ENCODE results near the gene PHACTR1.

The PHACTR1 gene

GRCh38 chr6:13175759-13176158 is 459.2 kb downstream of the PHACTR1 start:
- DNase-seq (ENCODE audit: extremely low read depth in 1 of 2, low read depth in 1 of 2) = no peak

- DNase-seq (ENCODE audit: extremely low read depth in 1 of 2, low read depth in 1 of 2) = no peak
Observed at GRCh38 chr6:13177664-13178063, 461.1 kb downstream of the PHACTR1 start.

- no peak for DNase-seq (ENCODE audit: extremely low read depth in 1 of 2, low read depth in 1 of 2)
Observed at GRCh38 chr6:13178107-13178506, 461.5 kb downstream of the PHACTR1 start.

GRCh38 chr6:13180538-13180937 is 464.0 kb downstream of the PHACTR1 start:
- no peak for DNase-seq (ENCODE audit: extremely low read depth in 1 of 2, low read depth in 1 of 2)

- no peak for DNase-seq (ENCODE audit: extremely low read depth in 1 of 2, low read depth in 1 of 2)
Observed at GRCh38 chr6:13181393-13181792, 464.8 kb downstream of the PHACTR1 start.

DNA sequence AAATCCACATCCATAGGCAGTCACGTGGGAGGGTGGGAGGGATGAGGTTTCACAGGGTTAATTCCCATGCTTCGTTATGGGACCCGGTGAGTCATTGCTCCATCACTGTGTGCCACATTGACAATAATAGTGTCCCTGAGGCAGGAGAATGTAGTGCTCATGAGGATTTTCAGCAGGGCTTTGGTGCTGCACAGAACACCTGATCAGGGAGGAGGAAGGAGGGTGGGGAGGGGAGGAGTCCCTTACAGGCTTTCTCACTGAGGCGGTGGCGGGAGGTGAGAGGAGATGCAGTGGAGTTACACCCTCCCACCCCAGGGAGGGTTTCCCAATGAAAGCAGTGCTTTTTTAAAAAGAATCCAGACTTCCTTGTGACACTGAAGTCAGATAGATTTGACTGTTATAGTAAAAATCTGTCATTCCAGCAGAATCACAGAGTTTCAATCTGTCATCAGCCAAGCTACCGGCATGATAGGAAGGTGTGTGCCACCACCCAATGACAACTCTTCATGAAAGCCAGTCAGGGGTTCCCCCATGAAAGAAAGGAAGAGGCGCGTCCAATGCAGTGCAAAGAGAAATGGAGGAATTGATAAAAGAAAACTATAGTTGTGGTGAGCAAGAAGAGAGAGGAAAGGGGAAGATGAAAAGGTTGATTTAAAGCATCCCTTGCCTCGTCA is 467.0 kb downstream of the PHACTR1 start:
- no peak for DNase-seq (ENCODE audit: extremely low read depth in 1 of 2, low read depth in 1 of 2)

DNA sequence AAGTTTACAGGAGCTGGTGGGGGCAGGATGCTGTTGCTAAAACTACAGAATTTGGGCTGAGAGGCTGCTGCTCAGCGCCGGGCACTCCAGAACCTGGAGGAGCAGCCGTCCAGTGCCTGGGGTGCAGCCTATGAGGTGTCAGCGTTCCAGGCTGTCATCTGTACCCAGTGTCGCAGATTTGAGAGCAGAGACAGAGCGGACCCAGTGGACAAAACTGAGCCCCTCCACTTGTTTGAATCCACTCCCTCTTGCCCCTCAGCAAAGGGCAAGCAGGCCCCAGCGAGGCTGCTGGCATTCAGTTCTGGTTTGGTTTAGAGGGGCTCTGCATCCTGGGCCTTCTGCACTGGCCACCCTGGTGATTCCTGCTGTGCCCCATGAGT is 467.5 kb downstream of the PHACTR1 start:
- no peak for DNase-seq (ENCODE audit: extremely low read depth in 1 of 2, low read depth in 1 of 2)

DNA sequence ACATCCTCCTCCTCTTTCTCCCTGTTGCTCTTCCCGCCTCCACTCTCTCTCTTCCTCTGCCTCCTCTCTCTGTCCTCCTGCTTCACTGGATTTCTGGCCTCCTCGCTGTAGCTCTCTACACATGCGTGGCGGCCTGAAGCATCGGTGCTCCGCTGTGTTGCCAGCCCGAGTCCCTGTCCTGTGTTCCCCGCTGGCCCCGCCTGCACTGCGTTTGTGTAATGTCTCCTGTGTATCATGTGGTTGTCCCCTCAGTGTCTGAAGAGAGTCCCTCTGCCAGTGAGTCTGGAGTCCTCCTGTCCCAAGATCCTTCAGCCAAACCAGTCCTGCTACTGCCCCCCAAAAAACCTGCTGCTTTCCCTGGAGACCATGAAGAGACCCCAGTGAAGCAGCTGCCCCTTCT is 468.0 kb downstream of the PHACTR1 start:
- no peak for DNase-seq (ENCODE audit: extremely low read depth in 1 of 2, low read depth in 1 of 2)

DNA sequence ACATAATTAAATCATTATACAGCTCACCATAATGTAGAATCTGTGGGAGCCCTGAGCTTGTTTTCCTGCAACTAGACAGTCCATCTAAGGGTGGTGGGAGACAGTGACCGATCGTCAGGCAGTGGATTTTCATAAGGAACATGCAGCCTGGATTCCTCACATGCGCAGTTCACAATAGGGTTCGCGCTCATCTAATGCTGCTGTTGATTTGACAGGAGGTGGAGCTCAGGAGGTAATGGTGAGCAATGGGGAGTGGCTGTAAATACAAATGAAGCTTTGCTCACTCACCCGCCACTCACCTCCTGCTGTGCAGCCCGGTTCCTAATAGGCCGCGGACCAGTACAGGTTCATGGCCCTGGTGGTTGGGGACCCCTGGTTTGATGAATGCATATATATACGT is 470.3 kb downstream of the PHACTR1 start:
- no peak for DNase-seq (ENCODE audit: extremely low read depth in 1 of 2, low read depth in 1 of 2)

GRCh38 chr6:13187692-13188091 is 471.1 kb downstream of the PHACTR1 start:
- DNase-seq (ENCODE audit: extremely low read depth in 1 of 2, low read depth in 1 of 2) = no peak

GRCh38 chr6:13188306-13188705 is 471.7 kb downstream of the PHACTR1 start:
- DNase-seq (ENCODE audit: extremely low read depth in 1 of 2, low read depth in 1 of 2) = no peak

DNA sequence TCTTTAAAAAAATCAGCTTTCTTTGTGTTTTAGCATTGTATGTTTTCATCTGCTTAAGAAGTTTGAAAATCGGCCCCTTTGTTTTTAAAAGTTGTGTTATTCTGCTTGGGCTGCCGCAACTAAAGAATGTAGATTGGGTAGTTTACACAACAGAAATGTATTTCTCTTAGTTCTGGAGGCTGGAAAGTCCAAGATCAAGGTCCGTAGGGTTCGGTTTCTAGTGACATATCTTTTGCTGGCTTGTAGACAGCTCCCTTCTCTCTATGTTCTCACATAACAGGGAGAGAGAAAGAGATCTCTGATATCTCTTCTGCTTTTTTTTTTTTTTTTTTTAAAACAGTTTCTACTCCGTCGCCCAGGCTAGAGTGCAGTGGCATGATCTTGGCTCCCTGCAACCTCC is 473.1 kb downstream of the PHACTR1 start:
- no peak for DNase-seq (ENCODE audit: extremely low read depth in 1 of 2, low read depth in 1 of 2)

DNA sequence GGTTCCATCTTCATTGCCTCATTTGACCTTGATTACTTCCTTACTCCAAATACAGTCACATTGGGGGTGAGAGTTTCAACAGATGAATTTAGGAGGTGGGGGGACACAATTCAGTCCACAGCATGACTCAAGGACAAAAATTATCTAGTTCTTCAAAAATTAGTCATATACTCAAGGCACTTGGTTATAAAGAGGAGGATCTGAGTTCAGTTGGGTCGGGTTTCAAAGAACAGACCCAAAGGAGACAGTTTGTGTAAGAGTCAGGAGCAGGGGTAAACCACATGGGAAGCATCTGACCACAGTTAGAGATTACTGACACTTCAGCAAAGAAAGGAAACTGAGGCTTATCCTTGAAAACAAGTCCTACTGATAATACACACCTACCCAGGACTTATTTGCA is 473.8 kb downstream of the PHACTR1 start:
- no peak for DNase-seq (ENCODE audit: extremely low read depth in 1 of 2, low read depth in 1 of 2)

GRCh38 chr6:13191461-13191860 is 474.9 kb downstream of the PHACTR1 start:
- DNase-seq (ENCODE audit: extremely low read depth in 1 of 2, low read depth in 1 of 2) = no peak

GRCh38 chr6:13194852-13195251 is 478.3 kb downstream of the PHACTR1 start:
- DNase-seq (ENCODE audit: extremely low read depth in 1 of 2, low read depth in 1 of 2) = peak in 1 of 2 donors; percentile 17

DNA sequence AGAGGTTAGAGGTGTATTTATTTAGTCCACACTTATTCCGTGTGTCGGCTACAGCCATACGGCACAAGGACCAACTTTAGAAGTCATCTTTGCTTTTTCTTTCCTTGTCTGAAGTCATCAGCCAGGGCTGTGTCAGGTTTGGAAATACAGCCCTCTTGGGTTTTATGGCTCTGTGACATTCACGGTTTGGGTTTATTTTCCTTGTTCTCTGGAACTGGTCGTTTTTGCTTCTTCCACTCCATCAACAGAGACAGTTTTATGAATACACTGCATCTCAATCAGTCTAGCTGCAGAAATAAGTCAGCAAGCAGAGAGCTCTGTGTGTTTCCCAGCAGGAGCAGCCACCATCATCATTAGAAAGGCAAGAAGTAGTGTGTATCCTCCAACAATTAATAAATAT is 479.2 kb downstream of the PHACTR1 start:
- no peak for DNase-seq (ENCODE audit: extremely low read depth in 1 of 2, low read depth in 1 of 2)

GRCh38 chr6:13198168-13198567 is 481.6 kb downstream of the PHACTR1 start:
- no peak for DNase-seq (ENCODE audit: extremely low read depth in 1 of 2, low read depth in 1 of 2)

GRCh38 chr6:13201336-13201735 is 484.8 kb downstream of the PHACTR1 start:
- DNase-seq (ENCODE audit: extremely low read depth in 1 of 2, low read depth in 1 of 2) = no peak

- no peak for DNase-seq (ENCODE audit: extremely low read depth in 1 of 2, low read depth in 1 of 2)
Observed at GRCh38 chr6:13203145-13203544, 486.6 kb downstream of the PHACTR1 start.

GRCh38 chr6:13205106-13205505 is 488.5 kb downstream of the PHACTR1 start:
- no peak for DNase-seq (ENCODE audit: extremely low read depth in 1 of 2, low read depth in 1 of 2)

DNA sequence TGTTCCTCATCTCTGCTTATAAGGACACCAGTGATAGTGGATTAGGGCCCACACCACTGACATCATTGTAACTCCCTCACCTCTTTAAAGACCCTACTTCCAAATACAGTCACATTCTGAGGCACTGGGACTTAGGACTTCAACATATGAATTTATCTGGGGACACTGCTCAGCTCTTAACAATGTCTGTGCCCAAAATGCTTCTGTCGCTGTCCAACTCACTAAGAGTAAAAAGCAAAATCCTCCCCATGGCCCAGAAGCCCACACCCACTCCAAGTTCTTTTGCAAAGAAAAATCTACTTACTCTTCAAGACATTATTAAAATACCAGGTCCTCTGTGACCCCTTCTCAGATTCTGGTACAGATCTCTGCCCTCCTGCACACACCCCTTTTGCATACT is 495.5 kb downstream of the PHACTR1 start:
- no peak for DNase-seq (ENCODE audit: extremely low read depth in 1 of 2, low read depth in 1 of 2)

GRCh38 chr6:13212538-13212937 is 496.0 kb downstream of the PHACTR1 start:
- DNase-seq (ENCODE audit: extremely low read depth in 1 of 2, low read depth in 1 of 2) = no peak

- DNase-seq (ENCODE audit: extremely low read depth in 1 of 2, low read depth in 1 of 2) = no peak
Observed at GRCh38 chr6:13215390-13215789, 498.8 kb downstream of the PHACTR1 start.
